ENCODE results near the gene CBX6.

CBX6 gene

GRCh38 chr22:38862375-38863329 is 9.4 kb downstream of the CBX6 start (continued):
- TF ChIP-seq ZNF404 (tag by site-specific recombination; IDR thresholded peaks at IDR 0.05) = no peak
- no peak for TF ChIP-seq HOXA7 (CRISPR knock-in tag; IDR thresholded peaks at IDR 0.05; ENCODE audit: borderline replicate concordance)
- TF ChIP-seq ZSCAN16 (tag by site-specific recombination; IDR thresholded peaks at IDR 0.05) = no peak
- TF ChIP-seq TRIM28 (IDR thresholded peaks at IDR 0.05; ENCODE audit: borderline replicate concordance, low read length) = no peak
- no peak for TF ChIP-seq ZNF302 (tag by site-specific recombination; IDR thresholded peaks at IDR 0.05; ENCODE audit: low read depth)
- TF ChIP-seq ZNF140 (tag by site-specific recombination; IDR thresholded peaks at IDR 0.05) = no peak
- no peak for TF ChIP-seq ZNF350 (tag by site-specific recombination; IDR thresholded peaks at IDR 0.05)
- peak; percentile 67 for TF ChIP-seq SP2 (tag by site-specific recombination; IDR thresholded peaks at IDR 0.05)
- TF ChIP-seq, protein P1, sequence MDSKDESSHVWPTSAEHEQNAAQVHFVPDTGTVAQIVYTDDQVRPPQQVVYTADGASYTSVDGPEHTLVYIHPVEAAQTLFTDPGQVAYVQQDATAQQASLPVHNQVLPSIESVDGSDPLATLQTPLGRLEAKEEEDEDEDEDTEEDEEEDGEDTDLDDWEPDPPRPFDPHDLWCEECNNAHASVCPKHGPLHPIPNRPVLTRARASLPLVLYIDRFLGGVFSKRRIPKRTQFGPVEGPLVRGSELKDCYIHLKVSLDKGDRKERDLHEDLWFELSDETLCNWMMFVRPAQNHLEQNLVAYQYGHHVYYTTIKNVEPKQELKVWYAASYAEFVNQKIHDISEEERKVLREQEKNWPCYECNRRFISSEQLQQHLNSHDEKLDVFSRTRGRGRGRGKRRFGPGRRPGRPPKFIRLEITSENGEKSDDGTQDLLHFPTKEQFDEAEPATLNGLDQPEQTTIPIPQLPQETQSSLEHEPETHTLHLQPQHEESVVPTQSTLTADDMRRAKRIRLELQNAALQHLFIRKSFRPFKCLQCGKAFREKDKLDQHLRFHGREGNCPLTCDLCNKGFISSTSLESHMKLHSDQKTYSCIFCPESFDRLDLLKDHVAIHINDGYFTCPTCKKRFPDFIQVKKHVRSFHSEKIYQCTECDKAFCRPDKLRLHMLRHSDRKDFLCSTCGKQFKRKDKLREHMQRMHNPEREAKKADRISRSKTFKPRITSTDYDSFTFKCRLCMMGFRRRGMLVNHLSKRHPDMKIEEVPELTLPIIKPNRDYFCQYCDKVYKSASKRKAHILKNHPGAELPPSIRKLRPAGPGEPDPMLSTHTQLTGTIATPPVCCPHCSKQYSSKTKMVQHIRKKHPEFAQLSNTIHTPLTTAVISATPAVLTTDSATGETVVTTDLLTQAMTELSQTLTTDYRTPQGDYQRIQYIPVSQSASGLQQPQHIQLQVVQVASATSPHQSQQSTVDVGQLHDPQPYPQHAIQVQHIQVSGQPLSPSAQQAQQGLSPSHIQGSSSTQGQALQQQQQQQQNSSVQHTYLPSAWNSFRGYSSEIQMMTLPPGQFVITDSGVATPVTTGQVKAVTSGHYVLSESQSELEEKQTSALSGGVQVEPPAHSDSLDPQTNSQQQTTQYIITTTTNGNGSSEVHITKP (tag by site-specific recombination; IDR thresholded peaks at IDR 0.05) = no peak
- TF ChIP-seq ZNF785 (tag by site-specific recombination; IDR thresholded peaks at IDR 0.05) = no peak
- no peak for TF ChIP-seq ZNF341 (tag by site-specific recombination; IDR thresholded peaks at IDR 0.05; ENCODE audit: low read depth)
- TF ChIP-seq ZNF791 (tag by site-specific recombination; IDR thresholded peaks at IDR 0.05) = no peak
- TF ChIP-seq WT1 (tag by site-specific recombination; IDR thresholded peaks at IDR 0.05) = no peak
- no peak for TF ChIP-seq TCF7L2 (IDR thresholded peaks at IDR 0.05; ENCODE audit: borderline replicate concordance, low read depth, low read length)
- no peak for TF ChIP-seq ZSCAN5A (tag by site-specific recombination; IDR thresholded peaks at IDR 0.05)
- TF ChIP-seq ZNF629 (tag by site-specific recombination; IDR thresholded peaks at IDR 0.05) = no peak
- no peak for TF ChIP-seq ZFHX2 (tag by site-specific recombination; conservative IDR thresholded peaks at IDR 0.05)
- TF ChIP-seq ZNF558 (tag by site-specific recombination; IDR thresholded peaks at IDR 0.05) = no peak
- no peak for TF ChIP-seq ZBTB1 (tag by site-specific recombination; IDR thresholded peaks at IDR 0.05)
- TF ChIP-seq ZNF692 (tag by site-specific recombination; IDR thresholded peaks at IDR 0.05) = peak; percentile 95
- TF ChIP-seq ZNF132 (tag by site-specific recombination; IDR thresholded peaks at IDR 0.05; ENCODE audit: borderline replicate concordance) = no peak
- TF ChIP-seq ZNF155 (tag by site-specific recombination; IDR thresholded peaks at IDR 0.05) = no peak
- no peak for TF ChIP-seq ZNF24 (tag by site-specific recombination; IDR thresholded peaks at IDR 0.05)
- TF ChIP-seq ZNF292 (tag by site-specific recombination; IDR thresholded peaks at IDR 0.05; ENCODE audit: borderline replicate concordance, low read depth) = no peak
- no peak for TF ChIP-seq PRDM2 (tag by site-specific recombination; IDR thresholded peaks at IDR 0.05; ENCODE audit: borderline replicate concordance)
- no peak for TF ChIP-seq ZNF324 (tag by site-specific recombination; IDR thresholded peaks at IDR 0.05)
- no peak for TF ChIP-seq ZNF335 (tag by site-specific recombination; conservative IDR thresholded peaks at IDR 0.05)

All from HEK293 (cell line).